MCF 10A (cell line): ENCODE measurements around the gene LIMA1. TPM values are rescaled to one million over a fixed set of nuclear protein-coding genes. Genes with fewer than 3 reads are reported as not detected.
A peak's percentile ranks its signal among the peaks of the same experiment; 100 is the strongest.
"Not testable (repeated sequence)": the region's sequence is repeated elsewhere in the genome, so short reads cannot be mapped to it uniquely, and the experiment has no call there.

Experiments used
- BruUV-seq: library from RNA; stranded (reverse); fragments of 400-500 nt; replicated peaks from 2 replicates; lab custom pipeline; 2021; lab: Mats Ljungman, UMichigan
- CTCF ChIA-PET: fragments of 300-600 bp; sonication (Branson Sonifier 250); formaldehyde crosslinking; extraction: SDS; loops from one replicate; lab custom pipeline; 2021; ENCODE audit warnings: antibody characterized with exemption, inconsistent platforms; lab: Yijun Ruan, JAX
- POLR2A ChIA-PET: fragments of 300-600, 350-650 bp; sonication (Branson Sonifier 250); formaldehyde crosslinking; extraction: SDS; loops from one replicate; lab custom pipeline; 2020; ENCODE audit warnings: antibody characterized with exemption, inconsistent platforms; lab: Yijun Ruan, JAX
- DNase-seq: peaks from one replicate; pipeline ENCODE4 v3.0.0-alpha.2; 2018; ENCODE audit not compliant: unreplicated experiment
- H3K27ac Mint-ChIP-seq: one replicate; pipeline ENCODE4 v1.8.0; 2022; ENCODE audit warnings: mild to moderate bottlenecking, low read depth, mixed read lengths; ENCODE audit not compliant: unreplicated experiment
- H3K27me3 Mint-ChIP-seq: one replicate; pipeline ENCODE4 v1.8.0; 2022; ENCODE audit warnings: mixed read lengths; ENCODE audit not compliant: insufficient read depth, unreplicated experiment
- H3K36me3 Mint-ChIP-seq: one replicate; pipeline ENCODE4 v1.8.0; 2022; ENCODE audit warnings: mild to moderate bottlenecking, moderate library complexity, mixed read lengths; ENCODE audit not compliant: insufficient read depth, unreplicated experiment
- H3K4me1 Mint-ChIP-seq: one replicate; pipeline ENCODE4 v1.8.0; 2022; ENCODE audit warnings: mixed read lengths; ENCODE audit not compliant: insufficient read depth, unreplicated experiment
- H3K4me3 Mint-ChIP-seq: one replicate; pipeline ENCODE4 v1.8.0; 2022; ENCODE audit warnings: mild to moderate bottlenecking, moderate library complexity, mixed read lengths; ENCODE audit not compliant: unreplicated experiment
- H3K9me3 Mint-ChIP-seq: one replicate; pipeline ENCODE4 v1.8.0; 2022; ENCODE audit warnings: mixed read lengths; ENCODE audit not compliant: unreplicated experiment
- intact Hi-C: fragments of 100-400 bp; cut with micrococcal nuclease; formaldehyde crosslinking; loops from 2 replicates; pipeline ENCODE4 v1.14.1; 2022
- total RNA-seq: library from RNA; stranded (reverse); gene quantifications from 2 replicates; pipeline ENCODE4 v1.2.3, GENCODE V29; 2022
- TF ChIP-seq, protein P1 (sequence below): fragments of 200-600 bp; IDR thresholded peaks from one replicate; pipeline ENCODE4 v1.8.0; 2022; ENCODE audit warnings: antibody characterized with exemption, mild to moderate bottlenecking; ENCODE audit not compliant: unreplicated experiment

The LIMA1 gene
- total RNA-seq, 1 experiment from 2014 or later = 86.0 TPM

GRCh38 chr12:50325890-50326391 lies 42.6 kb upstream of the LIMA1 start:
- Mint-ChIP-seq H3K4me1 (peaks cover 17% of the 10 kb centered on the region), H3K27me3 (no peaks in the 10 kb centered on the region), H3K27ac (peak overlapping the region; percentile 51), H3K9me3 (no peaks in the 10 kb centered on the region), H3K4me3 (peak overlapping the region; percentile 51), H3K36me3 (no peaks in the 10 kb centered on the region)
- CTCF ChIA-PET = interaction anchor here (0.7 kb wide), 1 partner anchor 514 kb away, joined by 3 read pairs; no protein-coding TSS in a partner anchor
- DNase-seq = peak; percentile 67
- BruUV-seq = no TSS peak
- POLR2A ChIA-PET = interaction anchor here (0.5 to 1.4 kb wide), 3 partner anchors 42 to 333 kb away, joined by 3 to 9 read pairs (median 4); partner anchors contain the start of gene LARP4
- intact Hi-C loops = loop anchor here (5.0 kb wide), 1 partner anchor 76 kb away; the partner anchor contains the start of gene LARP4
- TF ChIP-seq, protein P1, sequence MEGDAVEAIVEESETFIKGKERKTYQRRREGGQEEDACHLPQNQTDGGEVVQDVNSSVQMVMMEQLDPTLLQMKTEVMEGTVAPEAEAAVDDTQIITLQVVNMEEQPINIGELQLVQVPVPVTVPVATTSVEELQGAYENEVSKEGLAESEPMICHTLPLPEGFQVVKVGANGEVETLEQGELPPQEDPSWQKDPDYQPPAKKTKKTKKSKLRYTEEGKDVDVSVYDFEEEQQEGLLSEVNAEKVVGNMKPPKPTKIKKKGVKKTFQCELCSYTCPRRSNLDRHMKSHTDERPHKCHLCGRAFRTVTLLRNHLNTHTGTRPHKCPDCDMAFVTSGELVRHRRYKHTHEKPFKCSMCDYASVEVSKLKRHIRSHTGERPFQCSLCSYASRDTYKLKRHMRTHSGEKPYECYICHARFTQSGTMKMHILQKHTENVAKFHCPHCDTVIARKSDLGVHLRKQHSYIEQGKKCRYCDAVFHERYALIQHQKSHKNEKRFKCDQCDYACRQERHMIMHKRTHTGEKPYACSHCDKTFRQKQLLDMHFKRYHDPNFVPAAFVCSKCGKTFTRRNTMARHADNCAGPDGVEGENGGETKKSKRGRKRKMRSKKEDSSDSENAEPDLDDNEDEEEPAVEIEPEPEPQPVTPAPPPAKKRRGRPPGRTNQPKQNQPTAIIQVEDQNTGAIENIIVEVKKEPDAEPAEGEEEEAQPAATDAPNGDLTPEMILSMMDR = no peak

DNA sequence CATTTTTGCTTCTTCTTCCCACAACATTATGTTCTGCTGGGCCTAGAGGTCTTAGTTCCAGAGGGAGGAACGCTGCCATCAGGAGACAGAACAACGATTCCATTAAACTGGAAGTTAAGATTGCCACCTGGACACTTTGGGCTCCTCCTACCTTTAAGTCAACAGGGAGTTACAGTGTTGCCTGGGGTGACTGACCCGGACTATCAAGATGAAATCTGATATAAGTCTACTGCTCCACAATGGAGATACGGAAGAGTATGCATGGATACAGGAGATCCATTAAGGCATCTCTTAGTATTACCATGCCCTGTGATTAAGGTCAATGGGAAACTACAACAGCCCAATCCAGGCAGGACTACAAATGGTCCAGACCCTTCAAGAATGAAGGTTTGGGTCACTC lies 41.5 kb upstream of the LIMA1 start:
- BruUV-seq, H3K4me3 Mint-ChIP-seq, DNase-seq, POLR2A ChIA-PET, CTCF ChIA-PET, H3K27ac Mint-ChIP-seq, H3K36me3 Mint-ChIP-seq, H3K27me3 Mint-ChIP-seq, H3K9me3 Mint-ChIP-seq: not testable (repeated sequence)
- intact Hi-C loops = loop anchor here (5.0 kb wide), 1 partner anchor 78 kb away; the partner anchor contains the start of gene LARP4
- peaks cover 17% of the 10 kb centered on the region for H3K4me1 Mint-ChIP-seq

GRCh38 chr12:50324077-50324476 lies 40.8 kb upstream of the LIMA1 start:
- H3K4me1 Mint-ChIP-seq = peaks cover 17% of the 10 kb centered on the region
- H3K36me3 Mint-ChIP-seq, CTCF ChIA-PET, H3K27me3 Mint-ChIP-seq, H3K4me3 Mint-ChIP-seq, intact Hi-C loops, DNase-seq, BruUV-seq, H3K9me3 Mint-ChIP-seq, H3K27ac Mint-ChIP-seq, POLR2A ChIA-PET: not testable (repeated sequence)

DNA sequence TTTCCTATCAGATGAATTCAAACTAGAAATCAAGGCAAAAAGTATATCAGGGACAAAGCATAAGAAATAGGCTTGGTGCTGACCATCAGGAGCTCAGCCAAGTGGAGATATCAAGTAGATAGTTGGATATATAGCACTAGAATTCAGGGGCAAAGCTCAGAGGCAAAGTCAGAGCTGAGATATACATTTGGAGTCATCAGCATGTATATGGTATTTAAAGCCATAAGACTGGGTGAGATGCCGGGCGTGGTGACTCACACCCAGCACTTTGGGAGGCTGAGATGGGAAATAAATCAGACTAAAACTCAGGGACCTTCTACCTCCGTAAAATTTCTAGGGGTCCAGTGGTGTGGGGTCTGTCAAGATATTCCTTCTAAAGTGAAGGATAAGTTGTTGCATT lies 38.9 kb upstream of the LIMA1 start:
- CTCF ChIA-PET = interaction anchor here (1.1 to 1.5 kb wide), 3 partner anchors 8 to 110 kb away, joined by 3 to 5 read pairs (median 4); no protein-coding TSS in a partner anchor
- POLR2A ChIA-PET = interaction anchor here (0.7 kb wide), 1 partner anchor 155 kb away, joined by 3 read pairs; the partner anchor contains the start of gene CERS5
- DNase-seq = peak; percentile 6
- Mint-ChIP-seq H3K4me3 (no peak overlapping the region), H3K4me1 (peaks cover 17% of the 10 kb centered on the region), H3K9me3 (no peaks in the 10 kb centered on the region), H3K27ac (no peak overlapping the region), H3K27me3 (no peaks in the 10 kb centered on the region), H3K36me3 (no peaks in the 10 kb centered on the region)
- TF ChIP-seq, protein P1 = no peak
- intact Hi-C loops = no loop called here
- BruUV-seq = no TSS peak

DNA sequence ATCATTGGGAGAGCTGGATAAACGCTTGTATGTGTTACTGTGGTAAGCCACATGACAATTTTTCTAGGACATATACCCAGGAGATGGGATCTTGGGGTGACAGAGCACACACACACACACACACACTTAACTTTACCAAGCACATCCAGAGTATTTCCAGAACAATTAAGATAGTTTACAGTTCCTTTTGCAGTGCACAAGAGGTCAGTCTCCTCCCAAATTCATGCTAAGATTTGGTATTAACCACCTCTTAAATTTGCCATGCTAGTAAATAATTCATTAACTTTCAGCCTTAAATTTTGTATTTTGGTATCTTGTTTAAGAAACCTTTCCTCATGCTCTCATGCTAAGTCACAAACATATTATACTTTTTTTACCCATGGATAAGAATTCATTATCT lies 33.9 kb upstream of the LIMA1 start:
- intact Hi-C loops = no loop called here
- H3K9me3 Mint-ChIP-seq = no peaks in the 10 kb centered on the region
- no TSS peak for BruUV-seq
- CTCF ChIA-PET = interaction anchor here (0.6 to 1.2 kb wide), 3 partner anchors 24 to 206 kb away, joined by 3 to 5 read pairs (median 3); partner anchors contain the start of gene COX14
- no peaks in the 10 kb centered on the region for H3K27me3 Mint-ChIP-seq
- TF ChIP-seq, protein P1 = no peak
- DNase-seq = no peak
- no peak overlapping the region for H3K4me3 Mint-ChIP-seq
- POLR2A ChIA-PET = interaction anchor here (1.1 to 1.2 kb wide), 2 partner anchors 83 to 241 kb away, joined by 3 read pairs; no protein-coding TSS in a partner anchor
- H3K36me3 Mint-ChIP-seq = no peaks in the 10 kb centered on the region
- H3K4me1 Mint-ChIP-seq = peaks cover 5% of the 10 kb centered on the region
- H3K27ac Mint-ChIP-seq = no peak overlapping the region
